GM18498 (cell line): ENCODE data around the gene ZNF71.
"Not testable (repeated sequence)": the region's sequence is repeated elsewhere in the genome, so short reads cannot be mapped to it uniquely, and the experiment has no call there.

Experiments used
- ATAC-seq: cut with Tn5 transposase; IDR thresholded peaks from one replicate; pipeline ENCODE4 v1.9.1; 2021; ENCODE audit warnings: mild to moderate bottlenecking, moderate library complexity; ENCODE audit not compliant: unreplicated experiment

ZNF71 gene

DNA sequence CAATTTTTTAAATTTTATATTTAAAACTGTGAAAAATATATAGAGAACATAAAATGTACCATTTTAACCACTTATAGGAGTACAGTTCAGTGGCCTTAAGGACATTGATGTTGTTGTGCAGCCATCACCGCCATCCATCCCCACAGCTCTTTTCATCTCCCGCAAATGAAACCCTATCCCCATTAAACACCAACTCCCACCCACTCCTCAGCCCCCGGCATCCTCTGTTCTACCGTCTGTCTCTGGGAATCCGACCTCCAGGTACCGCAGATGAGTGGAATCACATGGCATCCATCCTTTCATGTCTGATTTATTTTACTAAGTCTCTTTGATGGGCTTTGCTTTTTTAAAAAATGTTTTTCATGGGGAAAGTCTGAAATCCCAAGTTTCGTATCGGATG lies 24.0 kb downstream of the ZNF71 start:
- no peak for ATAC-seq

DNA sequence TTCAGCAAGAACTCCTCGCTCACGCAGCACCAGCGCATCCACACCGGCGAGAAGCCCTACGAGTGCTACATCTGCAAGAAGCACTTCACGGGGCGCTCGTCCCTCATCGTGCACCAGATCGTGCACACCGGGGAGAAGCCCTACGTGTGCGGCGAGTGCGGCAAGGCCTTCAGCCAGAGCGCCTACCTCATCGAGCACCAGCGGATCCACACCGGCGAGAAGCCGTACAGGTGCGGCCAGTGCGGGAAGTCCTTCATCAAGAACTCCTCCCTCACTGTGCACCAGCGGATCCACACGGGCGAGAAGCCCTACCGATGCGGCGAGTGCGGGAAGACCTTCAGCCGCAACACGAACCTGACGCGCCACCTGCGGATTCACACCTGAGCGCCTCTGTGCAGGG lies 27.3 kb downstream of the ZNF71 start:
- ATAC-seq: no peak

DNA sequence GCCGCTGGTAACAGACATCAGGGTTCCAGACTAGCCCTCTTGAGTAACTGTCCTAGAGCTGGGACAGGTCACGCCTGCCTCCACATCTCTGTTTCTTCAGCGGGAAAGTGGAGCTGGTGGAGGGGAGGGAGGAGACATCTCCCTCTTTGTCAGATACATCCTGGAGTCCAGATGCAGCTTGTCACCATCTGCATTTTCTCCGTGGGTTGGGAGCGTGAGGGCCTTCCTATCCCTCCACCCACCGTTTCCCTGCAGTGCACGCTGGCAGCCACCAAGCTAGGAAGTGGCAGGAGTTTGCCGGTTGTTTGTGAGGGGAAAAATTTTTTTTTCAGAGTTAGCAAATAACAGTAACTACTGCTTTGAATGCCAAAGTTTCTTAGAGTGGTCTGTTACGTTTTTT lies 27.9 kb downstream of the ZNF71 start:
- no peak for ATAC-seq

DNA sequence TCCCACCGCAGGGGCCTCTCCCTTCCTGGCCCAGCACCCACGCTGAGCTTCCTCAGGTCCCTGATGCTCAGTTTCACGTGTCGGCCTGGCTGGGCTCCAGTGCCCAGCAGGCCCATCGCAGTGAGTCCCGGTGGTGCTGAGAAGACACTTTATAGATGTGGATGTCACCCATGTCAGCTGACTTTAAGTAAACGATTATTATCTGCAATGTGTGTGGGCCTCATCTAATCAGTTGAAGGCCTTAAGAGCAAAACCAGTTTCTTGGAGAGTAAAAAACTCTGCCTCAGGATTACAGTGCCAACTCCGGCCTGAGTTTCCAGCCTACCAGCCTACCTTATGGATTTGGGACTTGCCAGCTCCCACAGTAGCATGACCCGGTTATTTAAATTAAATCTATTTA lies 30.6 kb downstream of the ZNF71 start:
- no peak for ATAC-seq

DNA sequence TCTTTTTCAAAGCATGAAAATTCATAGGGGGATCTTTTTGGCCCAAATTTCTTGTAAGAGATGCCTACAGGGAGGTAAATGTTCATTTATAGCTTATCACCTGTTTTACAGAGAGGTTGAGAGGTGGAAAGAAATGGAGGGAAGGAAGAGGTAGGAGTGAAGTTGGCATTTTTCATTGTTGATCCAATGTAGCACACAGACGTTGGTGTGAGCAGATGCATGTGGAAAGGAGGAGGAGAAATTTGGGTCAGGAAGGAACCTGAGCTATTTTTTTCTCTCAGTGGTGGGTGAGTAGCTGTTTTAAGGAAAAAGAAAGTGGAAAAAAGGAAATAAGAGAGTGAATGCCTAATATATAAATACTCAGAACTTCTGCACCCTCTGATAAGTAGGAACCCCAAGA lies 37.9 kb downstream of the ZNF71 start:
- no peak for ATAC-seq

DNA sequence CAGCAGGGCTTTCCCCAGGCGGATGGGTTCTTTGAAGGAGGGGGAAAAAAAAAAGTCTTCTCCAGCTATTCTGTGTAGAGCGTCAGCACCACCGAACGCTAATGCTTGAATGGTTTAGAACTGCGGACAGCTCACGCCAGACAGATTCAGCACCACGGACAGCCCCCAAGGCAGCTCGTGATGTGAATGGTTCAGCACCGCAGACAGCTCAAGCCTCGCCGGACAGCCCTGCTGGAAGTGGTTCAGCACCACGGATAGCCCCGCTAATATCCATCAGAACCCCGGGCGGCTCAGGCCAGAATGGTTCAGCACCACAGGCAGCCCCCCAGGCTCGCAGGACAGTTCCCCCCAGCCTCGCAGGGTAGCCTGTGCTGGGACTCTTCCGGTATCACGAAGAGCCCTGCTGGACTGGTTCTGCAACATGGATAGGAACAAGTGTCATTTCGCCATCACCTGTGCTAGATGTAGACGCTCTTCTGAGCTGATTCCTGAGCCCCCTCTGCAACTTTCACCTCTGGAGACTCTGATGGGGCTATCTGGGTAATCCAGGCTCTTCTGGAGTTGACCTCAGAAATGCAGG lies 43.0 kb downstream of the ZNF71 start:
- ATAC-seq: no peak

DNA sequence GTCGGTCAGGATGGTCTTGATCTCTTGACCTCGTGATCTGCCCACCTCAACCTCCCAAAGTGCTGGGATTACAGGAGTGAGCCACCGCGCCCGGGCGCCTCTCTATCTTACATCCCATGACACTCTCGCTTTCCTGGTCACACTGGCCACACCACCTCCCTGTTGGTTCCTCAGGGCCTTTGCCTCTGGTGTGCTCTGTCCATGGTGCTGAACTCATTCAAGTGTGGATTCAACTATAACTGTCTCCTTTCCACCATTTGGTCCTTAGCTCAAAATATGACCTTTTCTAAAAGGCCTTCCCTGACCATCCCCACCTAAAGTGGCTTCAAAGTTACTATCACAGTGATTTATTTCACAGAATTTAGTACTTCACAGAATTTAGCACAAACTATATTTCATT lies 44.1 kb downstream of the ZNF71 start:
- no peak for ATAC-seq

DNA sequence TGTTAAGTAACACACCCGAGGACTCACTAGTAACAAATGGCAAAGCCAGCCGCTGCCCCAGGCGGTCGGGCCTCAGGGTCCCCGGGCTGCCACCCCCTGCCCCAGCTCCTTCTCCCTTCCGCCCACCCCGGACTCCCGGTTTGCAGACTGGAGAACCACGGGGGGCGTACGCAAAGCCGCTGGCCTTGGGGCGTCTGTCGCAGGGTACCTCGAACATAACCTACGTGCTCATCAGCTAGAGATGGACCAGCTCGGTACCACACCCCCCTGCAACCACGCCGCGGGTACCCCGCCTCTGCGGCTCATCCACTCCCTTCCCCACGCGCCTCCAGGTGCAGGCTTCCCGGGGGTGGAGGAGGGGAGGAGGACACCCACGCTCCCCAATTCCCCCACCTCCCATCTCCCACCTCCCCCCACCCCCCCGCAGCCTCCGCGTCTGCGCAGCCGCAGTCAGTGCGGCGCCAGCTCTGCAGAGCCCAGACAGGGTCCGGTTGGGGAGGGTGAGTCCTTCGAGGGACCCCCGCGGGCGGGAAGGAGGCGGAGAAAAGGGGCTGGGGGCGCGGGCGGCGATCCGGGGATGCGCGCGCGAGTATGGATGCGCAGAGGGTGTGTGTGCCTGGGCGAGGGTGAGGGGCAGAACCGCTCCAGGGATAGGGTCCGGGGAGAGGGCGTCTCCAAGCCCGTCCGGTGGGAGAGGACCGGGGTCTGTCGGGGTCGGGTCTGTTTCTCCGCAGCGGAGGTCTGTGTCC lies 47.8 kb downstream of the ZNF71 start, which contains the start of gene SMIM17:
Gene SMIM17 (plus strand): TSS at position 449 of the 749 bp plus-strand sequence. CDS start 2,509 bp downstream, outside the sequence.
- ATAC-seq: no peak

DNA sequence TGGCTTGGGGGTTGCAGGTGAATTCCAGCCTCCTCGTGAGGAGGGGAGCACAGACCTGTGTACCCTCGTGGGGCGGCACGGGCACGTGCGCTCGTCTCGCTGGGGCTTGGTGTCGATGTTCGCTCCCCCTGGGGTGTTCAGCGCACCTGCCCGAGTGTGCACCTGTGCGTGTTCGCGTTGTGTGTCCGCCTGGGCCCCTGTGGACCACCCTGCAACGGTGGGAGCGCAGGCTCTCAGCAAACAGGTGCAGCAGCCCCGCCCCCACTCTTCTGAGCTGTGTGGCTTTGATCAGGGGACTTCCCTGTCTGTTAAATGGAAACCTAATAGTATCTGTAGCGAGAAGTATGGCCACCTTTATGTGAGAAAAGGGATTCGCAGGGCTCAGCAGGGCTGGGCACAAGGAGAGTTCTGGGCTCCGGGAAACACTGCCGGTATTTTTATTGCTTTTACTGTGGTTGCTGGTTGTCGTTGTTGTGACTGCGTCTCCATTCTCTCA lies 48.4 kb downstream of the ZNF71 start:
- no peak for ATAC-seq

DNA sequence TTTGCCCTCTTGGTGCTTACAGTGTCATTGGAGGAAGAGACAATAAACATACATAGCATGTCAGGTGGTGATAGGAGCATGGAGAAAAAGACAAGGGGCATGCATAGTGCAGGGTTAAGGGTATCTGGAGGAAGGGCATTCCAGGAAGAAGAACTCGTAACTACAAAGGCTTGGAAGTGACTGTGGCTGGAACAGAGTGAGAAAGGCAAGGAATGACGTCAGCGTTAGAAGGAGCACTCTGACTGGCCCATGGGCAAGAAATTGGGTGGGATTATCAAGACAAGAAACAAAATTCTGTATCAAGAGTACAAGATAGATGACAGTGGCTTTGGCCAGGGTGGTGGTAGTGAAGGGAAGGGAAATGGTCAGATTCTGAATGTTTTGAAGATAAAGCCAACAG lies 59.0 kb downstream of the ZNF71 start:
- ATAC-seq: no peak

DNA sequence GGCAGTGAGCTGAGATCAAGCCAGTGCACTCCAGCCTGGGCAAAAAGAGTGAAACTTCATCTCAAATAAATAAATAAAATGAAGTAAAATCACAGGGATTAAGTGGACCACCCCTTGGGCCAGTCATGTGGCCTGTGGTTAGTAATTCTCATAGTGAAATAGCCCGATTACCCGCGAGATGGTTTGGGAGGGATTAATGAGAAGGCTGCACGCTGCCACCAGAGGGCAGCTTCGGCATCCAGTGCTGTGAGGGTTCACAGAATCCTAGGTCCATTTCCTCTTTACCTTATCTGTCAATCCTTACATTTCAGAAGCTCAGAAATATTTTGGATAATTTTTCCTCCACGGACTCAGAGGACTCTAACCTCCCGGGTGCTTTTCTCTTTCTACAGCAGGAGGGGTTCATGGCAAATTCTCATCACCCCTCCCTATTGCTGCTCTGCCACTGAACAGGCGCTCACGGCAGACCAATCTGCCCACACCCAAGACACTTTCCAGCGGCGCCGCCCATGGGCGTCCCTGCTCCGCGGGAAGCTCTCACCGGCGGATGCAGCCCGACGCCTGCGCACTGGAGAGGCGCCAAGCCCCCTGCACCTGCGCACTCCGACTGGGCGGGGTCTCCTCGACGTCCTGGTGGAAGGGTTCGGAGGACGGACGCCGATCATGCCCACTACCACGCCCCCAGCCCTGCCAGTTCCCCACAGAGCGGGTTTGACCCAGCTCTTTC lies 65.4 kb downstream of the ZNF71 start:
- ATAC-seq: no peak

DNA sequence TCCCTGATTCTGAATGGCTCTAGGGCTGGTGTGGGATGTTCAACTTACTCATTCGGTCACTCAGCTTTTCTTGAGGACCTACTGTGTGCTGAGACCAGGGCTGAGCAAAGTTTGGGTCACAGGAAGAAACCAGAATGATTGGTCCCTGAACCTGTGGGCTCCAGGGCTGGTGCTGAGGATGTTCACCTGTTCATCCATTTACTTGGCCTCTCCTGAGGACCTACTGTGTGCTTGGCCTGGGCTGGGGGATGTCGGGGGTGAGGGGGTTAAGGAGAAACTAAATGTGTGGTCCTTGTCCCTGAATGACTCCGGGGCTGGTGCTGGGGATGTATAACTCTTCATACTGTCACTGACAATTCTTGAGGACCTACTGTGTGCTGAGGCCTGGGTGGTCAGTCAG lies 66.1 kb downstream of the ZNF71 start:
- ATAC-seq: no peak

DNA sequence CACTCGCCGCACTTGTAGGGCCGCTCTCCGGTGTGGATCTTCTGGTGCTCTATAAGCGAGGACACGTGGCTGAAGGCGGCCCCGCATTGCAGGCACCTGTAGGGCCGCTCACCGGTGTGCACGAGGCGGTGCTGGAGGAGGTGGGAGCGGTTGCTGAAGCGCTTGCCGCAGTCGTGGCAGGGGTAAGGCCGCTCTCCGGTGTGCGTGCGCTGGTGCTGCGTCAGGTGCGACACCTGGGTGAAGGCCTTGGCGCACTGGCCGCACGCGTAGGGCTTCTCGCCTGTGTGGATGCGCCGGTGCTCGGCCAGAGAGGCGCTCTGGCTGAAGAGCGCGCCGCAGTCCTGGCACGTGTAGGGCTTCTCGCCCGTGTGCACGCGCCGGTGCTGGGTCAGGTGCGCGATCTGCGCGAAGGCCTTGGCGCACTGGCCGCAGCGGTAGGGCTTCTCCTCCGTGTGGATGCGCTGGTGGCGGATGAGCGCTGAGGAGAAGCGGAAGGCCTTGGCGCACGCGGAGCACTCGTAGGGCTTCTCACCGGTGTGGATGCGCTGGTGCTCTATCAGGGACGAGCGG lies 68.9 kb downstream of the ZNF71 start:
- ATAC-seq: no peak

DNA sequence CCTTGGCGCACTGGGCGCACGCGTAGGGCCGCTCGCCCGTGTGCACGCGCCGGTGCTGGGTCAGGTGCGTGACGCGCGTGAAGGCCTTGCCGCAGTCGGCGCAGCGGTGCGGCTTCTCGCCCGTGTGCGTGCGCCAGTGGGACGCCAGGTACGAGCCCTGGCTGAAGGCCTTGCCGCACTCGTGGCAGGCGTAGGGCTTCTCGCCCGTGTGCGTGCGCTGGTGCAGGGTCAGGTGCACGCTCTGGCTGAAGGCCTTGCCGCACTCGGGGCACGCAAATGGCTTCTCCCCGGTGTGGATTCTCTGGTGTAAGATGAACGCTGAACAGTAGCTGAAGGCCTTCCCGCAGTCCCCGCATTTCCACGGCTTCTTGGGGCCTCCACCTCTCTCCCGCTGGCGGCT lies 69.4 kb downstream of the ZNF71 start:
- ATAC-seq: no peak

DNA sequence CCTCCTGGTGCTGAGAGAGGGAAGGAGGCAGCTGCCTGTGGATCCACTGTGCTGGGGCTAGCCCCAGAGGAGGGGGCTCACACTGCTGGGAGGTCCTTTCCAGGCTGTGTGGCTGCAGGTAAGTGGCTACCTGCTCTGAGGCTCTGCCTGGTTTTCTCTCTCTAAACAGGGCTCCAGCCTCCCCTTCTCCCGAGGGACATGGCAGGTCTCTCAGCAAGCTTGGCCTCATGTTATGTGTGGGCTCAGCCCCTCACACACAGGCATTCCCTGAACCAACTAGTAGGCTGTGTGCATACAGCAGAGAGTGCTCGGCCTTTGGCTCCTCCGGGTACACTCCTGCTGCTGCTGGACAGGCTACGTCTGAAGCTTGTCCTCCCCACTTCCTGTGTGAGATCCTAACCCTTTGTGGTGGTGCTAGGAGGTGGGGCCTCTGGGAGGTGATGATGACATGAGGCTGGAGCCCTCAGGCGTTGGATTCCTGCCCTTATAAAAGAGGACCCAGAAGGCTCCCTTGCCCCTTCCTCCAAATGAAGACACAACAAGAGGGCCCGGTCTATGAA lies 72.3 kb downstream of the ZNF71 start:
- no peak for ATAC-seq

DNA sequence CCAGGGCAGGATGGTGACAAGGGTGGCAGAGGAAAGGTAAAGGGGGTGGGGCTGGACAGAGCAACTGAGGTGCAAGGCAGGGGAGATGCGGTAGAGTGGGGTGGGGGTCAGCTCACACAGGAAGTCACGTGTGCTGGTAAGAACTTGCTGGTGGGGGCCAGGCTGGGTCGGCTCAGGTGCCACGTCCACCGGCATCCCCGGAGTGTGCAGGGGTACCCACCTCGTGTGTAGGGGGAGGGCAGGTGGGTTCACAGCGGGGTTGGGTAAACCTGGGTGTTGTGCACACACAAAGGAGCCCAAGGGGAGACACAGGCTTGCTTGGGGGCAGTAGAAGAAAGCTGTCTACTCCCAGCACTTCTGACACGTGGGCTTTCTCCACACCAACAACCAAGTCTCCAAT lies 73.6 kb downstream of the ZNF71 start:
- no peak for ATAC-seq

DNA sequence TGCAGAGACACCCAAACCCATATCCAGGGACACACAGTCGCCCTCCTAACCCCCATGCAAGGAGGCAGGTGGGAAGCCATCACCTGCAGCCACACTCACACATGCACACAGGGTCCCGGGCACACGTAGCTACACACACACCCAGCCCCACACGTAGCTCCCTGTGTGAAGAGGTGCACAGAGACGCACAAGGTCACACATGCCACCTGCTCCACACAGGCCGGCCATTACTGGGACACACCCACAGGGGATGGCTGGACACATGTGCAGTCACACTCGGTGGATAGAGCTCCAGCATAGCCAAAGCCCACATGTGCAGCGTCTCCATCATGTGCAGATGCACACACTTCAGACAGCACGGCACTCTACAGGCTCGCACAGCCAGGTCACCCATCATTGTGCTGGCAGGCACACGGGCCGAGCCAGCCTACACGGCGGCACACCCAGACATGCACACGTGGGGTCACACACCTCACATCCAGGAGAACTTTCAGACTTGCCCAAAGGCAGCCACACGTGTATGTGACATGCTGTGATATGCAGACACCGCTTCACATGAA lies 75.4 kb downstream of the ZNF71 start:
- no peak for ATAC-seq

DNA sequence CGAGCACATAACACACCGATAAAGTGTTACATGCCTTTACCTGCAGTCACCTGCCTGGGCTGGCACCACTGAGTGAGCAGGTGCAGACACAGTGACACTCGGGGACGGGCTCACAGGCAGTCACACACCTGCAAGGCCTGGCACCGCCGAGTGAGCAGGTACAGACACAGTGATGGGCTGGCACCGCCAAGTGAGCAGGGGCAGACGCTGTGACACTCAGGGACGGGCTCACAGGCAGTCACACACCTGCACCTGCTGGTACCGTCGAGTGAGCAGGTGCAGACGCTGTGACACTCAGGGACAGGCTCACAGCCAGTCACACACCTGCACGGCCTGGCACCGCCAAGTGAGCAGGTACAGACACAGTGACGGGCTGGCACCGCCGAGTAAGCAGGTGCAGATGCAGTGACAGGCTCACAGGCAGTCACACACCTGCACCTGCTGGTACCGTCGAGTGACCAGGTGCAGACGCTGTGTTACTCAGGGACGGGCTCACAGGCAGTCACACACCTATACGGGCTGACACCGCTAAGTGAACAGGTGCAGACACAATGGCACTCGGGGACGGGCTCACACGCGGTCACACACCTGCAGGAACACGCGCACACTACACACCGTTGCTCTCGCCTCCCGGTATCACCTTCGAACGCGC lies 76.0 kb downstream of the ZNF71 start:
- ATAC-seq: no peak

DNA sequence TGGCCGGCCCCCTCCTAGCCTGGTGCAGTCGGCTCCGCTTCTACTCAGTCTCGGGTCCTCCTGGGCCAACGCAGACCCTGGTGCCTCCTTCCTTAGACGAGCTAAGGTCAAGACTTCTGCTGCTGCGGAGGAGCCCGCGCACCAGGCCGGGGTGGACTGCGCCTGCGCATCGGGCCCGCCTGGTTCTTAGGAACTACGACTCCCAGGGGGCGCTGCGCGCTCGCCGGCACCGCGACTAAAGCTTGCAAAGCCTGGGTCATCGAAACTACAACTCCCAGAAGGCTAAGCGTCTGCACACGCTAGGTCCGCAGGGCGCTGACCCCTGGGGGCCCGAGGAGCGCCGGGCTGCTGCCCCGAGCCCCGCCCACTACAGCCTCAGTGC lies 76.5 kb downstream of the ZNF71 start, which contains the start of gene ZNF835:
Gene ZNF835 (minus strand): TSS at position 145 of the 382 bp plus-strand sequence. CDS start 6,559 bp downstream, outside the sequence.
- no peak for ATAC-seq

DNA sequence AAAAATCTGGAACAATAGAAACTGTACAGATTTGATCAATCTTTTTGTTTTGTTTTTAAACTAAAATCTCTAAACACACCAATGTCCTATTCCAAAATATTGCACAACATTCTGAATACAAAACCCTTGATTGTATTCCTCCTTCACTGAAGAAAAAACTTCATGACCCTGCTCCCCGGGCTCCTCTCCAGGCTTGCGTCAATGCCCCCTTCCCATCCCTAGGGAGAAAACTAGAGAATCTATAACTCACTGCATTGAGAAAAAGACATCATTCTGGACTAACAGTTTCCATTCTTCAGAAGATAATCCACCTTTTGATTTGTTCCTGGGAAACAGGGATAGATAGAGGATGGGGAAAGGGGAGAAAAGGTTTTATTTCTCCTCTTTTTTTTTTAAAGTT lies 77.5 kb downstream of the ZNF71 start:
- not testable (repeated sequence) for ATAC-seq
